Adrenal gland (tissue), 5 donors: Measurements from ENCODE around the gene ZSCAN9.

ENCODE experiments used
- CTCF ChIP-seq, 6 experiments: fragments of 450-650 bp in 4 of 6; fragments of 200-600 bp in 2 of 6; sonication (generic) in 1 of 6; IDR thresholded peaks; 1 replicate in 5 of 6; 2 replicates in 1 of 6; pipeline versions ENCODE4 v1.5.1 to v1.8.0; 2016 to 2021; ENCODE audit warnings: antibody characterized with exemption in 6 of 6, mild to moderate bottlenecking in 2 of 6, moderate library complexity in 1 of 6
- POLR2A ChIP-seq, 2 donors: fragments of 450-650 bp; IDR thresholded peaks; one replicate each; pipeline ENCODE4 v1.6.1; 2017; ENCODE audit warnings: antibody characterized with exemption in 2 of 2, mild to moderate bottlenecking in 2 of 2, moderate library complexity in 1 of 2
- donor health status: DM: no; HTN: no; CAD: no.

GRCh38 chr6:28182255-28182654 lies 42.8 kb upstream of the ZSCAN9 start:
- no peak for TF ChIP-seq POLR2A (IDR thresholded peaks at IDR 0.05)
- no peak for TF ChIP-seq CTCF (IDR thresholded peaks at IDR 0.05)
